SU-DHL-6 (cell line): ENCODE data around the gene SACM1L.

Experiments
- H2AFZ ChIP-seq: fragments of 200-600 bp; sonication (generic); 2 replicates; pipeline ENCODE4 v1.6.1; 2014; ENCODE audit warnings: low read depth, mild to moderate bottlenecking, moderate library complexity, mixed read lengths, antibody characterized with exemption, low read length; ENCODE audit not compliant: severe bottlenecking
- H3F3A ChIP-seq: fragments of 200-600 bp; shearing (Covaris generic); 2 replicates; pipeline ENCODE4 v1.6.0; 2016; ENCODE audit warnings: antibody characterized with exemption, mild to moderate bottlenecking; ENCODE audit not compliant: insufficient read depth
- H3K27ac ChIP-seq: fragments of 200-600 bp; sonication (generic); 2 replicates; pipeline ENCODE4 v1.5.1; 2016; ENCODE audit warnings: low read depth, mild to moderate bottlenecking, low read length, moderate library complexity, mixed read lengths
- H3K27me3 ChIP-seq: fragments of 200-600 bp; sonication (generic), shearing (Covaris generic); 2 replicates; pipeline ENCODE4 v1.6.0; 2014; ENCODE audit warnings: mild to moderate bottlenecking, low read length
- H3K36me3 ChIP-seq: fragments of 200-600 bp; sonication (generic); 2 replicates; pipeline ENCODE4 v1.6.1; 2014; ENCODE audit warnings: mild to moderate bottlenecking, low read length, mixed read lengths
- H3K4me2 ChIP-seq: fragments of 300-600, 200-600 bp; shearing (Covaris generic), sonication (generic); 2 replicates; pipeline ENCODE4 v1.6.0; 2014; ENCODE audit warnings: low read length, low read depth, mild to moderate bottlenecking; ENCODE audit not compliant: poor library complexity, severe bottlenecking
- H3K4me3 ChIP-seq: fragments of 200-600 bp; sonication (generic); 2 replicates; pipeline ENCODE4 v1.5.1; 2014; ENCODE audit warnings: antibody characterized with exemption, low read length, mild to moderate bottlenecking, mixed read lengths; ENCODE audit not compliant: insufficient read depth, poor library complexity, severe bottlenecking
- H3K79me2 ChIP-seq: fragments of 200-600 bp; sonication (generic); 2 replicates; pipeline ENCODE4 v1.6.1; 2014; ENCODE audit warnings: mild to moderate bottlenecking, low read length, moderate library complexity; ENCODE audit not compliant: insufficient read depth
- H3K9ac ChIP-seq: fragments of 200-600 bp; sonication (generic); 2 replicates; pipeline ENCODE4 v1.7.0; 2014; ENCODE audit warnings: mild to moderate bottlenecking, low read length
- H3K9me2 ChIP-seq: fragments of 200-600 bp; sonication (generic); replicated peaks from 2 replicates; pipeline ENCODE4 v1.6.1; 2014; ENCODE audit warnings: low read length; ENCODE audit not compliant: insufficient read depth
- H3K9me3 ChIP-seq: fragments of 200-600 bp; sonication (generic); 2 replicates; pipeline ENCODE4 v1.6.1; 2014; ENCODE audit warnings: low read length, mixed read lengths; ENCODE audit not compliant: insufficient read depth
- H4K20me1 ChIP-seq: fragments of 200-600 bp; sonication (generic); 2 replicates; pipeline ENCODE4 v1.6.1; 2014; ENCODE audit warnings: low read depth, mild to moderate bottlenecking, antibody characterized with exemption, low read length, moderate library complexity, mixed read lengths
- EZH2phosphoT487 ChIP-seq: fragments of 200-600 bp; sonication (generic), shearing (Covaris generic); conservative IDR thresholded peaks from 2 replicates; pipeline ENCODE4 v1.6.1; 2018; ENCODE audit warnings: mild to moderate bottlenecking, antibody characterized with exemption, low read length, moderate library complexity, mixed read lengths
- TF ChIP-seq, protein P1 (sequence below): fragments of 200-600 bp; sonication (generic); IDR thresholded peaks from one replicate; pipeline ENCODE4 v1.5.1; 2017; ENCODE audit warnings: antibody characterized with exemption, mild to moderate bottlenecking, low read length, moderate library complexity; ENCODE audit not compliant: insufficient read depth, poor library complexity, severe bottlenecking

Gene SACM1L

GRCh38 chr3:45730409-45731154, 41.4 kb downstream of the SACM1L start:
- no peak overlapping the region for H3K9ac ChIP-seq
- H3K9me2 ChIP-seq: no peaks in the 10 kb centered on the region
- TF ChIP-seq, protein P1, sequence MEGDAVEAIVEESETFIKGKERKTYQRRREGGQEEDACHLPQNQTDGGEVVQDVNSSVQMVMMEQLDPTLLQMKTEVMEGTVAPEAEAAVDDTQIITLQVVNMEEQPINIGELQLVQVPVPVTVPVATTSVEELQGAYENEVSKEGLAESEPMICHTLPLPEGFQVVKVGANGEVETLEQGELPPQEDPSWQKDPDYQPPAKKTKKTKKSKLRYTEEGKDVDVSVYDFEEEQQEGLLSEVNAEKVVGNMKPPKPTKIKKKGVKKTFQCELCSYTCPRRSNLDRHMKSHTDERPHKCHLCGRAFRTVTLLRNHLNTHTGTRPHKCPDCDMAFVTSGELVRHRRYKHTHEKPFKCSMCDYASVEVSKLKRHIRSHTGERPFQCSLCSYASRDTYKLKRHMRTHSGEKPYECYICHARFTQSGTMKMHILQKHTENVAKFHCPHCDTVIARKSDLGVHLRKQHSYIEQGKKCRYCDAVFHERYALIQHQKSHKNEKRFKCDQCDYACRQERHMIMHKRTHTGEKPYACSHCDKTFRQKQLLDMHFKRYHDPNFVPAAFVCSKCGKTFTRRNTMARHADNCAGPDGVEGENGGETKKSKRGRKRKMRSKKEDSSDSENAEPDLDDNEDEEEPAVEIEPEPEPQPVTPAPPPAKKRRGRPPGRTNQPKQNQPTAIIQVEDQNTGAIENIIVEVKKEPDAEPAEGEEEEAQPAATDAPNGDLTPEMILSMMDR: no peak
- no peak for TF ChIP-seq EZH2phosphoT487
- H3K4me3 ChIP-seq: no peak overlapping the region
- H4K20me1 ChIP-seq: no peaks in the 10 kb centered on the region
- H3K36me3 ChIP-seq: peaks cover 23% of the 10 kb centered on the region; the same call in 1 of the 2 replicates
- no peaks in the 10 kb centered on the region for H3K27me3 ChIP-seq
- H3K4me2 ChIP-seq: no peak overlapping the region
- no peak overlapping the region for H2AFZ ChIP-seq
- H3K27ac ChIP-seq: no peak overlapping the region
- no peaks in the 10 kb centered on the region for H3K79me2 ChIP-seq
- no peaks in the 10 kb centered on the region for H3F3A ChIP-seq
- no peaks in the 10 kb centered on the region for H3K9me3 ChIP-seq

GRCh38 chr3:45736707-45737106, 47.5 kb downstream of the SACM1L start:
- H3K27me3 ChIP-seq: no peaks in the 10 kb centered on the region
- H4K20me1 ChIP-seq: no peaks in the 10 kb centered on the region
- H3K9me3 ChIP-seq: no peaks in the 10 kb centered on the region
- peaks cover 37% of the 10 kb centered on the region; the same call in 1 of the 2 replicates for H3K36me3 ChIP-seq
- H3K79me2 ChIP-seq: no peaks in the 10 kb centered on the region
- H2AFZ ChIP-seq: no peak overlapping the region
- H3F3A ChIP-seq: no peaks in the 10 kb centered on the region
- no peak overlapping the region for H3K4me3 ChIP-seq
- H3K9me2 ChIP-seq: no peaks in the 10 kb centered on the region
- no peak overlapping the region for H3K4me2 ChIP-seq
- no peak overlapping the region for H3K9ac ChIP-seq
- H3K27ac ChIP-seq: no peak overlapping the region
- TF ChIP-seq, protein P1: no peak
- no peak for TF ChIP-seq EZH2phosphoT487

GRCh38 chr3:45737234-45737633, 48.0 kb downstream of the SACM1L start:
- no peaks in the 10 kb centered on the region for H4K20me1 ChIP-seq
- no peak overlapping the region for H3K4me2 ChIP-seq
- H2AFZ ChIP-seq: no peak overlapping the region
- no peak overlapping the region for H3K4me3 ChIP-seq
- H3K79me2 ChIP-seq: no peaks in the 10 kb centered on the region
- no peaks in the 10 kb centered on the region for H3K27me3 ChIP-seq
- no peak for TF ChIP-seq EZH2phosphoT487
- TF ChIP-seq, protein P1: no peak
- H3F3A ChIP-seq: no peaks in the 10 kb centered on the region
- no peak overlapping the region for H3K9ac ChIP-seq
- no peaks in the 10 kb centered on the region for H3K9me3 ChIP-seq
- H3K36me3 ChIP-seq: peaks cover 32% of the 10 kb centered on the region; the same call in 1 of the 2 replicates
- no peak overlapping the region for H3K27ac ChIP-seq
- no peaks in the 10 kb centered on the region for H3K9me2 ChIP-seq
